HG03025 (cell line): ENCODE measurements around the gene KREMEN2.

ENCODE experiments used
- ATAC-seq: cut with Tn5 transposase; IDR thresholded peaks from one replicate; pipeline ENCODE4 v1.9.1; 2021; ENCODE audit warnings: mild to moderate bottlenecking, moderate library complexity; ENCODE audit not compliant: unreplicated experiment, low FRiP score

KREMEN2 gene

DNA sequence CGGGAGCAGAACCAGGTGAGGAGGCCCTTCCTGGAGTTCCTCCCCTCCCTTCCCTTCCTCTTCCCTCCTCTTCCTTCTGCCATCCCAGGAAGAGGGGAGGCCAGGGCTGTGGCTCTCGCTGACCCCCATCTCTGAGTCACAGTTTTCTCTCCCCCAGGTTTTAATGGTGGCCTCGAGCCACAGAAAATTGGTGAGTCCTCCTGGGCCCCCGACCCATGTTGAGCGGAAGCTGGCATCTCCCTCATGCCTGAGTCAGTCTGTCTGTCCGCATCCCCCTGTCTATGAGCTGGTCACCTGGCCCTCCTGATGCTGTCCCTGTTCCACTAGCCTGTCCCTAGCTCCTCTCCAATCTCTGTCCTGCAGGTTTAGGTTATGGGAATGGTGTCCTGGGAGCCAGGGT, 35.9 kb downstream of the KREMEN2 start:
- ATAC-seq = no peak

DNA sequence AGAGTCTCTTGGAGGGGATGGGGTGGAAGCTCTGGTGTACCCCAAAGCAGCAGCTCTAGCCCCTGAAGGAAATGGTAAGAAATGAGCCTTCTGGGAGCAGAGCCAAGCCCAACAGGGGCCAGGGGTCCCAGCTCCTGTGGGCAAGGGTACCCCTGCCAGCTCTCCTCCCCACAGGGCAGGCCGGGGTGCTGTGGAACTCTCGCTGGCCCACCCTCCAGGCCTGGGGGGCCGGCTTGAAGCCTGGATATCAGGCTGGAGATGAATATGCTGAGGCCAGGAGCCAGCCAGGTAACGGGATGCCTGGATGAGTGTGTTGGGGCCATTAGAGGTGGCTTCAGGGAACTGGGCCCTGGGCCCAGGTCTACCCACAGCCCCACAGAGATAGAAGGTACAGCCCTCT, 36.5 kb downstream of the KREMEN2 start:
- no peak for ATAC-seq

DNA sequence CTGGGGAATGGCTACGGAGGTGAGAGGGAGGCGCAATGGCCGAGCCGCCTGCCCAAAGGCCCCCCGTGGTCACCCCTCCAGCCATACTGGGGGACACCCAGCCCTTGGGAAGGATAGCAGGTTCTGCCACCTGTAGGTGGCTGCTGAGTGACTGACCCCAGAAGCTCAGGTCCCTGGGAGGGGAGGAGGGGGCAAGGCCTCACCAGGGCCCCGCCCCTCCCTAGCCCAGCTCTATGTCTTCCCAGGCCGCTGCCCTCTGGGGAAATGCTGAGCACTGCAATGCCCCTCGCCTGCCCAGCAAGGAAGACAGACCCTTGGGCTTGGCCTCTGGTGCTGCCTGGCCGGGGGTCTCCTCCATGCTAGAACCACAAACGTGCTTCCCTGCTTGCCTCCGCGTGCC, 37.2 kb downstream of the KREMEN2 start:
- ATAC-seq = no peak

DNA sequence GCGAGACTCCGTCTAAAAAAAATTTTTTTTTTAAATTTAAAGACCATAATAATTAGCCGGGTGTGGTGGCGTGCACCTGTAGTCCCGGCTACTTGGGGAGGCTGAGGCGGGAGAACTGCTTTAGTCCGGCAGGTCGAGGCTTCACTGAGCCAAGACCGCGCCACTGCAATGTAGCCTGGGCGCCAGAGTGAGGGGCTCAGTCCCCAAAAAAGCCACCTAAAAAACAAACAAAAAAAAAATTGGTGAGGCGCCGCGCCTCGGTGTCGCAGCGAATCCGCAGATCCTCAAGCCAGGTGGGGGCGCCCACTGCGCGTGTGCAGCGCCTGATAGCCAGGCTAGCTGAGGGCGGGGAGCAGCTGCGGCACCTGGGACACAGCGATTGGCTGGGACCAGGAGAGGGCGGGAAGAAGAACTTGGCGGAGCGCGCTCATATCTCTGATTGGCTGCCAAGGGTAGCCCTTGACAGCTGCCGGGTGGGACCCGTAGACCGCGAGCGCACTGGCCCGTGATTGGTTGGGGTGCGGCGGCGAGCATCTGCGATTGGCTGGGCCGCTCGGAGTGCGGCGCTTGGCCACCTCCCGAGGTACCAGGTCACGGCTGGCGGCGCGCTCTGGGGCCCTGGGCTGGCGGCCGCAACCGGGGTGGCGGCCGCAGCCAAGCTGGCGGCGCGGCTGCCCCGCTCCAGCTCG, 39.7 kb downstream of the KREMEN2 start:
- peak; percentile 92 for ATAC-seq

DNA sequence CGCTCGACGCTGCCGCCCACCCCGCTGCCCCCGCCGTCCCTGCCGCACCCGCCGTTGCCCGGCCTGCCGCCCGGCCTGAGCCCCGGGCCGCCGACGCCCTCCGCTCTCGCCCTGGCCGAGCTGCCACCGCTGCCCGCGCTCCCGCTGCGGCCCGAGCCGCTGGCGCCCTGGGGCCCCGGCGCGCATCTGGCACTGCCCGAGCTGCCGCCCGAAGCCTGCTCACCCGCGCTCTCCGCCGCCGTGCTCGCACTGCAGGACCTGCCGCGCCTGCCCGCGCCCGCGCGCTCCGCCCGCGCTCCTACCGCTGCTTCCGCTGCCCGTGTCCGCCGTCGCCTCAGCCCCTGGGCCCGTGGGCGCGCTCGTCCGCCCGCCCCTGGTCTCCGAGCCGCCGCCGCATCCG, 40.2 kb downstream of the KREMEN2 start:
- peak; percentile 11 for ATAC-seq

DNA sequence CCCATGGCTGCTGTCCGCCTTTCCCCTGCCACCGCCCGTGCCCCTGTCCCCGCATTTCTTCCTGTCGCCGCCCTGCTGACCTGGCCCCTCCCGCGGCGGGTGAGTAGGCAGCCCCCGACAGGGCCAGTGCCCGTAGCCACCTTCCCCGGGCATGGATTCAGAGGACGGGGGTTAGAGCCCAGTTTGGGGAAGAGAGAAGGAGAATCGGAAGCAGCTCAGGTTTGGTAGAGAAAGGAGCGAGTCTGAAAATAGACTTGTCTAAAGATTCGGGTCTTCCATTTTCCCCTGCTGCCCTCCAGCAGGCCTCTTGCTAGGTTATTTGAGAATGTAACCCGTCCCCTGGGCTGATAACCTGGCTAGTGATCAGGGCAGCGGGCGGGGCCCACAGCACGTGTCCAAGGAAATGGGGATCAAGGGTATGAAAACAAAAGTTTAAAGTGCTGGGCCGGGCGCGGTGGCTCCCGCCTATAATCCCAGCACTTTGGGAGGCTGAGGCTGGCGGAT, 40.8 kb downstream of the KREMEN2 start:
- no peak for ATAC-seq

DNA sequence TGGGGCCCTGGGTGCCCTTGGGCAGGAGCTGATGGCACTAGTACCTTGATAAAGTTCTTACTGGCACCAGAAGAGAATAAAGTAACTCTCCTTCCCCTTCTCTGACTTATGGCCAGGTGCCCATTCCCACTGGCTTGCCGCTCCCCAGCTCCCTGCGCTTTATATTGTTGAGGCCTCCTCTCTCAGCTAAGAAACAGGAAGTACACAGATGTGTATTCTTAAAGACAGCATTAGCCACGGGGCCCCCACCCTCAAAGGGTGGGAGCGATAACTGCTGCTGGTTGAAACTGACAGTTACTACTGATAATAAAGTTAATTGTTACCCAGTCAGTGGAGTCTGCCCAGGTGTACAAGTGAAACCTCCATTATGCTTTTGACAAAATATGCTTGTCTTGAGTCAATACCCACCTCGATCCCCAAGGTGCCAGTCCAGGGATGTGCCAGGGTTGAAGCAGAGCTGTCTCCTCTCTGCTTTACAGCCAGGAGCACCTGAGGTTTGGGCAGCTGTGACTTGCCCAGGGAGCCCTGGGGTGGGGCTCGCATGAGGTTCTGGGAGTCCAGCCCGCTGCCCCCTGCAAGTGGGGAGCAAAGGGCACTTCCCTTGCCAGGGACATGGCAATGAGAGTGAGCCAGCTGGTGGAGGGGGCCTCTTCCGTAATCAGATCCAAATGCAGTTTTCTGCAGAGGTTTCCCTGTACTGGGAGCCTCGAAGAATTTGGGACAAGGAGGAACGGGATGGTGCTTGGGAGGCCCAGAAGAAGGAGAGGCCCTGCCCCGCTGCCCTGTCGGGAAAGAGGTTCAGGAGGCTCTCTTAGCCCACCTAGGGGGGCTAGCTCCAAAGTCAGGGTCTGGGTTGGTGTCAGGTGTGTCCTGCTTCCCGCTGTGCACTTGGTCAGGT, 43.2 kb downstream of the KREMEN2 start:
- no peak for ATAC-seq

DNA sequence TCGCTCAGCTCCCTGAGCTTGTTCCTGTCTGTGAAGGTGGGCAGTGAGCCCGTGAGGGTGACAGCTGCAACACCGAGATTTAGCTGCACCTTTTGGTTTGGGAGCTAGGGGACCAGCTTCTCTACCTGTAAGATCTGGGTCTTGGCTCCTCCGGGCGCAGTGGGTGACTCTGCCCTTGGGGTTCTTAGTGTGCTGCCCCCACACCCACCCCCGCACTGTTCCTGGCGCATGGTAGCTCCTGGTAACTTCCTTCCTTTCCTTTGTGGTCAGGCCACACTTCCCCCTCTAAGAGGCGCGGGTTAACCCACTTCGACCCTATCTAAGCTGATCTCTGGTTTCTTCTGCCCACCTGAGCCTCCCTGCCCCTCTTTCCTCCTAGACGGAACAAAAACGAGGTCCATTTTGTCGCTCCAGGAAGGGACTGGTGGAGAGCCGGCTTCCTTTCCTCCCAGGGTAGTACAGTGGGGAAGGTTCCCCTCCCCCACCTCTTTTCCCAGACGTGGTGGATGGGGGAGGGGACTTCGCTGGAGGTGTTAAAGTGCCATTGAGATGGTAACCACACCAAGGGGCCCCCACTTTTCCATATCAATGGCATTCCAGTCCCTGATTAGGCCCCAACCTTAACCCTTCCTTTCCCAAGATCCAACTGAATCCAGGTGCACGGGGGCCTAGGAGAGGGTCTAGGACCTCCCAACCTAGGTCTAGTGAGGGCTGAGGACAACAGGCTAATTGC, 44.0 kb downstream of the KREMEN2 start:
- no peak for ATAC-seq

DNA sequence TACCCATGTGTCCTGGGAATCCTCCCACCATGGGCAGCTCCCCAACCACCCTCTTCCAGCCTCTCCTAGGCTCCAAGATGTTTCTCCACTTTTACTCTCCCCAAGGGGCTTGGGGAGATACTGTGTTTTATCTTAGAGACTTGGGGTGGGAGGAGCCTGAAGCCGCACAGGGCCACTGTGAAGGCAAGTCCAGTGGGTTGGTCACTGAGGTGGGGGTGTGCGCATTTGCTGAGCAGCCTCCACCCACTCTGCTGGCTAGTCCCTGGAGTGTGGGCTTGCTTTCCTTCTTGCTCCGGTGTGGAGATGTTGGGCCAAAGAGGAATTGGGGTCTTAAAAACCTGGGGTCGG, 44.6 kb downstream of the KREMEN2 start:
- no peak for ATAC-seq

DNA sequence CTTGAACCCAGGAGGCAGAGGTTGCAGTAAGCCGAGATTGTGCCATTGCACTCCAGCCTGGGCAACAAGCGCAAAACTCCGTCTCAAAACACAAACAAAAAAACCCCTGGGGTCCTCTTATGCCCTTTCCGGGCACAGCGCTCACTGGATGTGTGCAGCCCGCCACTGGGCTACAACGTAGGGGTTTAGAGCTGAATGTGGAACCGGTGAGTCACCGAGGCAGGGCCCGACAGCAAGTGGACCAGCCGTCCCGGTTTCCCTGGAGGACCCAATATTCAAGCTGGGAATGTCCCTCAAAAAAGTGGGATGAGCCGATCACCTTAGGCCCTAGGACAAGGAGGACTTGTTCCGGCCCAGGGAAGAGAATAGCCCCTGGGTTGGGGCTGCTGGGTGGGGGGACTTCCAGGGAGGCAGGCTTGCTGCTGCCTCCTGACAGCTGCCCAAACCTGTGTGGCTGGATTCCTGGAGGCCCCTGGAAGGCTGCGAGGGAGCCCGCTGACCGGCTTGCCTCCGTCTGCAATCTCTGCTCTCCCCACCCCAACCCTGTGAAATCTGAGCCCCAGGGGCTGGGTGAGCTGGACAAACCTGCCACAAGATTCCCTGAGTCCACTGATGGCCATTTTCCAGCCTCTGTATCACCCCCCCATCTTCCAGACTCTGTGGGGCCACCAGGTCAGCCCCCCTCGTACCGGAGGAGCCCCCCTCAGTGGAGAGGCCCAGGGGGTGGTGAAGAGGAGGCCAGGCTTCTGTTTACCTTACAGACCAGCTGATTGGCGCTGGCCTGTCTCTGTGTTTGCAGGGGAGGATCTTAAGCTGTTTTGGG, 45.7 kb downstream of the KREMEN2 start:
- ATAC-seq = no peak

DNA sequence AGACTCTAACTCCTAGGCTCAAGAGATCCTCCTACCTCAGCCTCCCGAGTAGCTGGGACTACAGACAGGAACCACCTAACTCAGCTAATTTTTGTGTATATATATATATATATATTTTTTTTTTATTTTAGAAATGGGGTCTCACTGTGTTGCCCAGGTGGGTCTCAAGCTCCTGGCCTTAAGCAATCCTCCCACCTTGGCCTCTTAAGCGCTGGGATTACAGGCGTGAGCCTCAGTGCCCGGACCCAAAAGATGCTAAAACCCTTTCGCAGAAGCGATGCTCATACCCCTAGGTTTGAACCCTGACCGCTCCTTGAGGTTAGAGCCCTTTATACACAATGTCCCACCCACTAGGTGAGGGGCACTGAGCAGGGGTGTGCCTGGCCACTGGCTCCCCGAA, 46.4 kb downstream of the KREMEN2 start:
- no peak for ATAC-seq

DNA sequence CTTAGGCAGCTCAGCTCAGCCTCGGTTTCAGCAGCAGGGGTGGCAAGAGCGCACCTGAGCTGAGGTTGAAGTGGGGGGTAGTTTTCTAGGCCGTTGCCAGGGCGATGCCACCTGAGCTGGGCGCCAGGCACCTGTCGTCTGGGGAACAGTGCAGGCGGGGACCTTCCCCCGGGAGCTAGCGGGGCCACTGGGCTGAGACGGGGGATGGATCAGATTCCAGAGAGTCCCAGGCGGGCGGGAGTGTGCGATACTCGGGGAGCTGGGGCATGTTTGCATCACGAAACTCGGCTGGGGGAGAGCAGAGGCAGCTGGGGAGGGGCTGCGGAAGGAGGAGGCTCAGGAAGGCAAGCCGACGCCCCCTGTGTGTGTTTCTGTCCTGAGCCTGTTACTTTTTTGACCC, 48.2 kb downstream of the KREMEN2 start:
- no peak for ATAC-seq

DNA sequence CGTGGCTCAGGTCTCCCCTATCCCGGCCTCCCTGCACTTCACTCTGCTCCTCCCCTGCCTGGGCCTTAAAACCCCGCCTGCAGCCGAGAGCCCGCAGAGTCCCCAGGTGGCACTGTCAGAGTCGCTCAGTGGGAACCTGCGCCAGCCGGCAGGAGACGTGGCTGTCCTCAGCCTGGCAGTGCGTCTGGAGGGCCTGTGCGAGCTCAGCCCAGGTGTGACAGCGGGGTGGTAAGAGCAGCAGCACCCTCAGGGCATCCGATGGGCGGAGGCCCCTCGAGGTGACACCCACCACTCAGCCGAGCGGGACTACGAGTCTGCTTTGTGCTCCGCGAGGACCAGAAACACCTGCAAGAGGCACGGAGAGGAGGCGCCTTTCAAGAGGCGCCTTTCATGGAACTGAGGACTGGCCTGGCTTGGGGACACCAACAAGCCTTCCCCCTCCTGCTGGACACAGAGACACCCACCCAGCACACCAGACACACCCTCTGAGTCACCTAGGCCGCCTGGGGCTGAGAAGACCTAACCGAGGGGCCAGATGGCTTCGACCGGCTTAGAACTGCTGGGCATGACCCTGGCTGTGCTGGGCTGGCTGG, 48.8 kb downstream of the KREMEN2 start, which contains the start of gene CLDN9:
Gene CLDN9 (plus strand): TSS at position 96 of the 593 bp plus-strand sequence. CDS start 440 bp downstream, at position 536.
- ATAC-seq = no peak

DNA sequence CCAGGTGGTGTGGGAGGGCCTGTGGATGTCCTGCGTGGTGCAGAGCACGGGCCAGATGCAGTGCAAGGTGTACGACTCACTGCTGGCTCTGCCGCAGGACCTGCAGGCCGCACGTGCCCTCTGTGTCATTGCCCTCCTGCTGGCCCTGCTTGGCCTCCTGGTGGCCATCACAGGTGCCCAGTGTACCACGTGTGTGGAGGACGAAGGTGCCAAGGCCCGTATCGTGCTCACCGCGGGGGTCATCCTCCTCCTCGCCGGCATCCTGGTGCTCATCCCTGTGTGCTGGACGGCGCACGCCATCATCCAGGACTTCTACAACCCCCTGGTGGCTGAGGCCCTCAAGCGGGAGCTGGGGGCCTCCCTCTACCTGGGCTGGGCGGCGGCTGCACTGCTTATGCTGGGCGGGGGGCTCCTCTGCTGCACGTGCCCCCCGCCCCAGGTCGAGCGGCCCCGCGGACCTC, 49.4 kb downstream of the KREMEN2 start:
- no peak for ATAC-seq

DNA sequence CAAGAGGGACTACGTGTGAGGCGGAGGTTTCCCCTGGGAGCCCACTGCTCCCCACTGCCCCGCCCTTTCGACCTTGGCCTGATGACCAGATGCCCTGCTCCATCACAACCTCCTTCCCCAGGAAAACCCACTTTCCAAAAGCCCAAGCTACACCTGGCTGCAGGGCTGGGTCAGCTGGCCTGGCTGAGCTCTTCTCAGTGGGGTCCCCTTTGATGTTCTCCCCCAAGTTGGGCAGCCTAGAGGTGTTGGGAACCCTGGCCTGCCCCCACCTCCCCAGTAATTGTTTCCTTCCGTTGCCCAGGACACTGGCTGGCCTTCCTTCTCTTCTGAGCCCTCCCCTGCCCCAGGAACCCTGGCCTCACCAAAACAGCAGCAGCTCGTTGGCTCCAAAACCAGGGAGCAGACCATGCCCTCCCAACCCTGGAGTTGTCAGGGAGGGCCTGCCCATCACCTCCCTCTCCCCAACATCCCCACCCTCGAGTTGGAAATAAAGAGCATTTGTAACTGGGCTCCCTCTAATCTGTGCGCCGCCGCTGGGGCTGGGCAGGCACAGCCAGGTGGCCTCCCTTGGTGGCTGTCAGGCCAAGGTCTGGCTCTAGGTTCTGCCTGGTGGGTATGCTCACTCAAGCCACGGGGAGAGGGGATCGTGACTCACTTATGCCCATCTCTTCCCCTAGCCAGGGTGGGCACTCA, 50.1 kb downstream of the KREMEN2 start:
- ATAC-seq = no peak

DNA sequence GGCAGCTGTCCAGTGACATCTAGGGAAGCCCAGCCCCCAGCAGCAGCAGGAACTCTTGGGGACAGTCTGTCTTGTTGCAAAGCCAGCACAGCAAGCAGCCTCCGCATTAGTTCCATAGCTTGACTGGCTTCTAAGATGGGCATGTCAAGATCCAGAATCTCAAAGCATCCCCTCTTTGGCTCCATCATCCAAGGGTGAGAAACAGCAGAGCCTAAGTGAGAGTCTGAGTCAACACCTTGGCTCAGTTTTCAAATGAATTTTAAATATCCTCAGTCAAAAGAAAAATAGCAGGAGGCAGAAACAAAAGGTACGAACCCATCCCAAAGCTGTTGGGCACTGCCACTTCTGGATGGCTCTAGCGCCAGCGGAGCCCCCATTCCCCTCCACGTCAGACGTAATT, 50.9 kb downstream of the KREMEN2 start:
- no peak for ATAC-seq

DNA sequence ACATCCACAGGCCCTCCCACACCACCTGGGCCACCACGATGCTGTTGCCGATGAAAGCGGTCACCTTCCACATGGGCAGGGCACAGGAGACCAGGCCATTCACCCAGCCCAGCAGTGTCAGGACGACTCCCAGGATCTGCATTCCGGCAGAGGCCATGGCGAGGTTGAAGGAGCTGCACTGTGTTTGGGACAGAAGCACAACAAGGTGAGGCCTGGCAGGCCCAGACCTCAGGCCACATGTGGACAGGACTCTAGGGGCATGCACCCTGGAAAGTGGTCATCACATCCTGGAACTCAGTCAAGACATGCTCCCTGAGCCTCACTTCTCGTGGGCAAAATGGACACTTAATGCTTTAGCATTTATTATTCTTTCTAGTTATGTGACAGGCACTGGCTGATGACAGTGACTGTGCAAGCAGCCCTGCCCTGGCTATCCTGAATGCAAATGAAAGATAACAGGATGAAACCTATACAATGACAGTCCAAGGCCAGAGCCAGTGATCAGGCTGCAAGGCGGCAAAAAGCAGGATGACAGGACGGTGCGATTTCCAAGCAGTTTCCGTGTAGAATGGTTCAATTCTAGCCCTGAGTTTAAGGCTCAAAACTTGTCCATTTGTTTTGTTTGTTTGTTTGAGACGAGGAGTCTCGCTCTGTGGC, 51.9 kb downstream of the KREMEN2 start:
- no peak for ATAC-seq

DNA sequence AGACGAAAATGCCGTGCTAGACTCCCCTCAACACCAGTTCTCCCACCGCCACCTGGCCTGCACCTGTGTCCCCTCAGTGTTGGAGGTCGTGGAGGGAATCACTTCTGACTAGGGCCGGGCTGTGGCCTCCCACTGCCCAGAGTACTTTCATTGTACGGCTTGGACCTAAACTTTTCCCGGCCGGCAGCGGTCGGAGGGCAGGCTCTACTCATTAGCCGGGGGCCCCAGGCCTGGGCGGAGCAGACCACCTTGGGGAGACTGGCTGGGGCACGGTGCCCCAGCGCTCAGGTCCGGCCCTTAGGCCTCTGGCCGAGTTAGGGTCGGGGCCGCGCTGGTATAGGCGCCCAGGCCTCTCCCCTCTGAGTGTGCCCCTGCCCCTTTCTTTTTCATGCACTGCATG, 53.3 kb downstream of the KREMEN2 start:
- ATAC-seq = no peak
